A673 (cell line): ENCODE results near the gene CD180.

Experiments used
- EZH2 ChIP-seq: fragments of 200-600 bp; sonication (generic); IDR thresholded peaks from 2 replicates; pipeline ENCODE4 v1.6.1; 2017; ENCODE audit warnings: borderline replicate concordance, low read depth, mild to moderate bottlenecking, mixed read lengths, antibody characterized with exemption, low read length; ENCODE audit not compliant: poor library complexity, severe bottlenecking
- TF ChIP-seq, protein P1 (sequence below): fragments of 300-800, 200-600 bp; sonication (generic); conservative IDR thresholded peaks from 2 replicates; pipeline ENCODE4 v1.5.1; 2017; ENCODE audit warnings: low read depth, mild to moderate bottlenecking, antibody characterized with exemption, low read length, moderate library complexity, mixed read lengths

DNA sequence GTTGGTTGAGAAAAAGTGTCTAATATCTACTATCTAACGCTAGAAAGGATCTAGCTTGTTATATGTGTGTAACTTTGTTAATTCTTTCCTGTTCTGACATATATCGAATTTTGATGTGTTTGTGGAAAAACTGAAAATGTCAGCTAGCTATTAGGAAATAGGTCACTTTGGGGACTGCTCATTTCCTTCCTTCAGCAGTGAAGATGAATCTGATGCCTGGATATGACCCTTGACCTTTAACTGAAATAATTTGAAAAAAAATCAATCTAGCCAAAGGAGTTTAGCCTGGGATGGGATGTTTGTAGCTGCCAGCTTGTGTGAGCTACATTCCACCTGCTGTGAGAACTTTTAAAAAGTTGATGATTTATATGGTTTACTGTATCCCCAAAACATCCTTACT, 66.8 kb downstream of the CD180 start:
- TF ChIP-seq, protein P1, sequence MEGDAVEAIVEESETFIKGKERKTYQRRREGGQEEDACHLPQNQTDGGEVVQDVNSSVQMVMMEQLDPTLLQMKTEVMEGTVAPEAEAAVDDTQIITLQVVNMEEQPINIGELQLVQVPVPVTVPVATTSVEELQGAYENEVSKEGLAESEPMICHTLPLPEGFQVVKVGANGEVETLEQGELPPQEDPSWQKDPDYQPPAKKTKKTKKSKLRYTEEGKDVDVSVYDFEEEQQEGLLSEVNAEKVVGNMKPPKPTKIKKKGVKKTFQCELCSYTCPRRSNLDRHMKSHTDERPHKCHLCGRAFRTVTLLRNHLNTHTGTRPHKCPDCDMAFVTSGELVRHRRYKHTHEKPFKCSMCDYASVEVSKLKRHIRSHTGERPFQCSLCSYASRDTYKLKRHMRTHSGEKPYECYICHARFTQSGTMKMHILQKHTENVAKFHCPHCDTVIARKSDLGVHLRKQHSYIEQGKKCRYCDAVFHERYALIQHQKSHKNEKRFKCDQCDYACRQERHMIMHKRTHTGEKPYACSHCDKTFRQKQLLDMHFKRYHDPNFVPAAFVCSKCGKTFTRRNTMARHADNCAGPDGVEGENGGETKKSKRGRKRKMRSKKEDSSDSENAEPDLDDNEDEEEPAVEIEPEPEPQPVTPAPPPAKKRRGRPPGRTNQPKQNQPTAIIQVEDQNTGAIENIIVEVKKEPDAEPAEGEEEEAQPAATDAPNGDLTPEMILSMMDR = no peak
- no peak for TF ChIP-seq EZH2
